ENCODE data around the gene SORCS2.

The SORCS2 gene

DNA sequence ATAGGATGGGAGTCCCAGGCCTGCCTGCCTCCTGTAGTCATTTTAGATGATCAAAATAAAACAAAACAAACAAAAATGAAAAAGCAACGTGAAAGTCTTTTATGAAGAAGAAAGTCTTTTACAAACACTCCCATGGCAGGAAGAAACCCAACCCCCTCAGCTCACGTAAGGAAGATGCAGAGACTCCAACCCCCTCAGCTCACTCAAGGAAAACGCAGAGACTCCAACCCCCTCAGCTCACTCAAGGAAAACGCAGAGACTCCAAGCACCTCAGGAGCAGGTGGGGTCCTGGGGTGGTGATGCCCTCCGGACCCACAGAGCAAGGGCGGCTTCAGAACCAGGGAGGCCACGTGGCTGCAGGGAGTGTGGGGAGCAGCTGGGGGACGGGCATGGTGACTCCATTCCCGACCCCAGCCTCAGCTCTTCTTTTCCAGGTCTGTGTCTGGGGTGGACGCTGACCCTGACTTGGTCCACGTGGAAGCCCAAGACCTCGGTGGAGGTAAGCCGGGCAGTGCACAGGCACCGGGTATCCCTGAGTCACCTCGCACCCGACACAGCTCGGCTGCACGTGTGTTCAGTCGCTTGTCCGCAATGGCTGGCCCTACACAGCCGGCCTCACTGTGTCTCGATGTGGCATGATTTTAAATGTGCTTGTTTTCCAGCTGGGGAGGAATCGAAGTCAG is 468.9 kb downstream of the SORCS2 start:
- DNase-seq, result no peak

DNA sequence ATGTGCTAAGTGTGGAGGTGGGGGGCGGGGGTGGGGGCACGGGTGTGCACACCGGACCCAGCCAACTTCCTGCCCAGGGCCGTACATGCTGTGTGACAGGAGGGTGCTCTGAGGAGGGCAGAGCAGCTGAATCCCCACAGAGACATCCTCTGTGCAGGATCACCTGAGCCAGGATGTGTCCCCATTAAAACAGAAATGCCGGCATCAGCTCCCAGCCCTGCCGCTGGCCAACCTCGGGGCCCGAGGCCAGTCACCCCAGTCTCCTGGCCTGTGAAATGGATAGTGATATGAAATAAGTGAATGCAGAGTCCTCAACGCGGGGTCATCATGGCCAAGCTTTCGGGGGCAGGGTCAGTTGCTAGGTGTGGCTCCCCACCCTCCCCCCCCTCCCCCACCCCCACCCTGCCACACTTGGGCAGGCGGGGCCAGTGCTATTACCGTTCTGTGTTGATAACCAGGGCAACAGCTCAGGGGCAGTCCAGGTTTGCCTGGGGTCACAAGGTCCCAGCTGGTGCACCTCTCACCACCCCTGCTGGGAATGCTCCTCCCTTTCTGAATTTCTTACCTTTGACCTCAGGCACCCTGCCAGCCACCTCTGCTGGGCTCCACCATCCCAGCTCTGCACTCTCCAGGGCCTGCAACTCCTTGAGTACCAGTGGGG is 469.6 kb downstream of the SORCS2 start:
- no peak for DNase-seq

DNA sequence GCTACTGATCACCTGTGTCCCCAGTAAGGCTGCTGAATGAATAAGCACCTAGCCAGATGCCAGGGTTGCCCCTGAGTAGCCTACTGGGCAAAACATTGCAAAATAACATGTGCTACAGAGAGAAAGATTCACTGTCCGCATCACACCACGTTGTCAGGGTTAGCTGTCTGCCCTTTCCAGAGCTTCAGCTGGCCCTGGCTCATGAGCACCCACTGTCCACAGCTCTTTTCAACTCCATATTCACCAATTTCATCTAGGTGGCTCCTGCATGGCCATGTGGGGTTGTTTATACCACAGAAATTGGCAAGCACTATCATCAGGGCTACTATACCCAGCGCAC is 470.1 kb downstream of the SORCS2 start:
- no peak for DNase-seq

DNA sequence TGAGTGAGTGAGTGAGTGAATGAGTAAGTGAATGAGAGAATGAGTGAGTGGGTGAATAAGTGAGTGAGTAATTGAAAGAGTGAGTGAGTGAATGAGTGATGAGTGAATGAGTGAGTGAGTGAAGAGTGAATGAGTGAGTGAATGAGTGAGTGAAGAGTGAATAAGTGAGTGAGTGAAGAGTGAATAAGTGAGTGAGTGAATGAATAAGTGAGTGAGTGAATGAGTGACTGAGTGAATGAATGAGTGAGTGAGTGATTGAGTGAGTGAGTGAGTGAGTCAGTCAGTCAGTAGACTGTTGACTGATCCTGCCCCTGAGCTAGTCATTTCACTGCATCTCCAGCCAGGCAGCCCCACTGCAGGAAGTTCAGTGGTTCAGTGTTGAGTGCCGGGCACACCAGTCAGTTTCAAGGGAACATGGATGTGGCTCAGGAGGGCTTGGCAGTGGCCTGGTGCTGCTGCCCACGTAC is 470.8 kb downstream of the SORCS2 start:
- DNase-seq, result no peak

DNA sequence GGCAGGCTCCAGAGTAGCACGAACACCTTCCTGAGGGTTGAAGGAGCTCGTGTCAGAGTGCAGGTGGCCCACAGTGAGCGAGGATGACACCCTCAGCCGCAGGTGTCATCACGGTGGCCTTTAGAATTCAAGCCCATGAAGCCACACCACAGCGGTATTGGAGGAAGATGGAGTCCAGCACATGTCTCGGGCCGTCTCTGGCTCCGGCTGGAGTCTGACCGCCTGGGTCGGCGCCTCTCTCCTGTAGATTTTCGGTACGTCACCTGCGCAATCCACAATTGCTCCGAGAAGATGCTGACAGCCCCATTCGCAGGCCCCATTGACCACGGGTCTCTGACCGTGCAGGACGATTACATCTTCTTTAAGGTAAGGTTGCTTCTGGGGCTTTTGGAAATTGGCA is 471.8 kb downstream of the SORCS2 start:
- no peak for DNase-seq

DNA sequence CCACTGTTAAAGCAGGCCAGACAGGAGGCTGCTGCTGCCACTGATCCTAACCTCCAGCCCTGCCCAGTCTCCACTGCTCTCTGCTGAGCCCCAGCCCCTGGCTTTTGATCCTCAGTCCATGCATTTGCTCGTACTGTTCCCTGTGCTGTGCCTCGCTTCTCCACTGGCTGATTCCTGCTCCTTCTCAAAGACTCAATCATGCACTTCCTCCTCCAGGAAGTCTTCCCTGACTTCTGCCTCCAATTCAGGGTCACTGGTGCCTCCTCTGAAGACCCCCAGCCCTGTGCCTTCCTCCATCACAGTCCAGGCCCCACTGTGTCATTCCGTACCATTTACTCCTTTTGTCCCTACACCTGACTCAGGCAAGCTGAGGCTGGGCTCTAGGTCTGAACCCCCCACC is 473.0 kb downstream of the SORCS2 start:
- no peak for DNase-seq

DNA sequence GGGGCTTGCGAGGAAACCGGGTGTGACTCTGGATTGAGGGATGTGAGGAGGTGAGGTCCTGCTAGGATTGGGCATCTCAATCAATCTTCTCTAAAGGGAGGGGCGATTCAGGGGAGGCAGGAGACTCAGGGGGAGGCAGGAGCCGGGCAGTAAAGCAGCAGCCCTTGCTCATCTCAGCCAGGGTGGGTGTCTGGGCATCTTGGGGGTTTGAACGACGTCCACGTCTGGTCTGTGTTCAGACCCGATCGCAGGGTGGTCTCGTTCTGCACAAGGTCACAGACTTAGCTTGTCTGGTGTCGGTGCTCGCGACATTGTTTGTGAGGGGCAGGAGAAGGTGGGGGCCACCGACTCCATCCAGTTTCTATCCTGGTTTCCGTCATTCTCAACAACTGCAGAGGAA is 473.7 kb downstream of the SORCS2 start:
- DNase-seq, result no peak

DNA sequence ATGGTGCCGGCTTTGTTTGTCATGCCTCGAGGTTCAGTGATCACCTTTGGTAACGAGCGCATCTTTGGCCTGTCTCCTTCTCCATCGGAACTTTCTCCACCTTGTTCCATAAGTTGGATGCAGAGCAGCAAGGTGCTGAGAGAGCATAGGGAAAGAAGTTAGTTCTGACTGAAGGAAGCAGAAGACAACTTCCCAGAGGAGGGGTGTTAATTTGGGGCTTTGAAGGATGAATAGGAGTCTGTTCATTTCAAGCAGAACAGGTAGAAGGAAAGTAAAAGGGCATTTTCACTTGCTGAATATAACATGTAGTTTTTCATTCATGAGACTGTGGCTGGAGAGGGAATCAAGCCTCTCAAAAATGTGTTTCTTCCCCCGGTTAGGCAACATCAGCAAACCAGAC is 474.4 kb downstream of the SORCS2 start:
- DNase-seq, result no peak

DNA sequence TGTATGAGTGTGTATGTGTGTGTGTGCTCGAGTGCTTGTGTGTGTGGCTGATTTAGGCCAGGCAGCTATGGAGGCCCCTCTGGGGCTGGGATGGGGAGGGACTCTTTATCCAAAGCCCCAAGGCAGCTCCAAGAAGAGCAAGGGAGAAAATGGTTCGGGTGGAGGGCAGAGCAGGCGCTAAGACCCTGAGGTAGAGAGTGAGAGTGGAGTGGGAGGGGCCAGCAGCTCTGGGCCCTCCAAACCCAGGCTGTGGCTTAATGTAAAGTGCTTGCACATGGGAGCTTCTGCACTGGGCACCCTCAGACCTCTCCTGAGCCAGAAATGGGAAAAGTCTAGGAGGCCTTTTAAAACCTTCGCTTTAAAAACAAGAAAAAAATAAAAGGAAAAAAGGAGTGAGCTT is 475.9 kb downstream of the SORCS2 start:
- DNase-seq, result no peak

DNA sequence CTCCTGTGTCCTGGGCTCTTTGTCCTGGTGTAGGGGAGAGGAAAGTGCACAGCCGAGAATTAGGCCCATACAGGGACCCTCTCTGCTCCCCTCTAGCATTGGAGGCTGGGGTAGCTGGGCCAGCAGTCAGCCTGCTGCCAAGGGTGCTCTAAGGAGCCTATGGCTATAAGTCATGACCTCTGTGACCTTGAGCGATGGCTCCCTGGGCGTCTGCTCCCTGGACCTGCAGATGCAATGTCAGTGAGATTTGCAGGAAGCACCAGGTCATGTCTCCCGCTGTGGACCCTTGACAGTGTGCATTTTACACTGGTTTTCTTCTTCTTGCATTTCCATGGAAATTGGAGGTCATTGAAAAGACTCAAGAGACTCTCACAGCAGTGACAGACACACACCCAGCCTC is 476.5 kb downstream of the SORCS2 start:
- no peak for DNase-seq

DNA sequence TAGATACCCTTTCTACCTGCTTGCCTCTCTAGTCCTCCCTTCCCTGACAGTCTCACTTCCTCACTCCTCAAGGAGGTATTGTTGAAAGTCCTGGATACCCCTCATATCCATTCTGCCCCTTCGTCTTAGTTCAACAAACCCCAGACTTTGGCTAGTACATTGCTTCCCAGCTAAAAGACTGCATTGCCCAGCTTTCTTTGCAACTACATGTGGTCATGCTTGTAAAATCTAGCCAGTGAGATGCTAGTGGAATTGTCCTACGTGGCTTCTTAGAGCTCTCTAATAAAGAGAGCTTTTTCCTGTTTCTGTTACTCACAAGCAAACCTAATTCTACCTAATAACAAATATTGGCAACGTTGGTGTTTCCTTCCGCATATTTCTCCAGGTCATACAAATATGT is 480.3 kb downstream of the SORCS2 start:
- no peak for DNase-seq

DNA sequence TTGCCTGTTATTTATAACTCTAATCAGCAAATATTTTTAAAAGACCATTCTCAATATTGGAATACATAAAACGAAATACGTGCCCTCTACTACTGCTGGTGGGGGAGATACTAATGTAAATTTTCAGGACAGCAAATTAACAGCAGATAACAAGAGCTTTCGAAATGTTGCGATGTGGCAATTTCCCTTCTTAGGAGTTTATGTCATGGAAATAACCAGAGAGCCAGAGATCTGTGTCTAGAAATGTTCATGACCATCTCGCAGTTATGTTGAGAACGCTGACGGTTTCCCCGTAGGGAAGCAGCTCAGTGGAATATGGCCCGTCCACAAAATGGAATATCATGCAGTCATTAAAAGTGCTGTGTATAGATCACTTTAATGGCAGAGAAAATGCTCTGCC is 480.8 kb downstream of the SORCS2 start:
- no peak for DNase-seq

DNA sequence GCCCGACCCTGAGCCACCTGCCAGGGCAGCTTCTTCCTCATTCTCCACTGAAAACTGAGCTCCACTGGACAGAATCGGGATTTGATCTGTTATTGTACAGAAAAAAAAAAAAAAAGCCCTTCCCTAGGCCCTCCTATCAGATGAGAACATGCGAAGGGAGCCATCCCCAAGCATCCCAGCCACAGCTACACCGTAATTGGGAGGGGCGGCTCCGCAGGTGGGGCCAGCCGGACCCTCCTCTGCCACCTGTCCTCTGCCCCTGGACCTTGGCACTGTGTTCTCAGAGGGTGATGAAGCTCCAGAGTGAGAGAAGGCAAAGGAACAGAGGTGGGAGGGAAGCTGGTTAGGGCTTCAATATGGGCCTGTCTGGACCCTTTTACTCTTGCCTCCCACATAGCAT is 482.4 kb downstream of the SORCS2 start:
- no peak for DNase-seq

DNA sequence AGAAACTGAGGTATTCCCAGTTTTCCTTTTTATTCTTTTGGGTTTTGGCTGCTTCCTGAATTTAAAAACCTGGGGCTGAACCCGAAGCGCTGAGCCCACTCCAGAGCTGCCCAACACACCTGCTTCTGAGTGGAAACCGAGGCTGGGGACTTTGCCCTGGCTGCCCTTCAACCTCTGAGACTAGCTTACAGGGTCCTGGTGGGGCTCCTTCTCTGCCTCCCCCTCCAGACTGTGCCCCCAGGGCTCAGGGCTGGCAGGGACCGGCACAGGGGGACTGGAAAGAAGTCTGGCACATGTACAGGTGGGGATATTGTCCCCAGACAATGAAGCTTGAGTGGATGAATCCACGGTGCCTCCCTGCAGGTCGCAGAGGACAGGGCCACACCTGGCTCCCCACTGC is 482.8 kb downstream of the SORCS2 start:
- DNase-seq, result no peak

DNA sequence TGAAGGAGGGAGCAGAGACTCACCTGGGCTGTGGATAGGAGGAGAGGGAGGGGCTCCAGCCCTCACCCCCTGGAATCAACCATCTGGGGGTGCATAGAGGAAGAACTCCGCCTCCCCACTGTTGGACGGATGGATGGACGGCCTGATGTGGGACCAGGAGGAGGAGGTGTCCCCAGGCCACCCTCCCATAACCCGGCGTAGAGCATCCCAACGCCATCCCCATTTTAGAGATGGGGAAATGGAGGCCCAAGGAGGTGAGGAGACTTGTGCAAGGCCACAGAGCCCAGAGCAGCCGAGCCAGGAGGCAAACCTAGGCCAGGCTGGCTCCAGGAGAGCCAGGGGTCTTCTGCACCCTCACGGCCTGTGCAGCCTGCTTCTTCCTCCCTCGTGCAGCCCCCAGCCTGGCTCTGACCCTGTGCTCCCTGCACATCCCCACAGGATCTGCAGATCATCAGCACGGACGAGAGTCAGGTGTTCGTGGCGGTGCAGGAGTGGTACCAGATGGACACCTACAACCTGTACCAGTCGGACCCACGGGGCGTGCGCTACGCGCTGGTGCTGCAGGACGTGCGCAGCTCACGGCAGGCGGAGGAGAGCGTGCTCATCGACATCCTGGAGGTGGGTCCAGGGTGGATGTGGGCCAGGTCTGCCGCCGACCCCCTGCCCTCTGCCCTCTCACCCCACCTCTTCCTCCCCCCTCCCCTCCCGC is 483.4 kb downstream of the SORCS2 start:
- DNase-seq, result no peak

DNA sequence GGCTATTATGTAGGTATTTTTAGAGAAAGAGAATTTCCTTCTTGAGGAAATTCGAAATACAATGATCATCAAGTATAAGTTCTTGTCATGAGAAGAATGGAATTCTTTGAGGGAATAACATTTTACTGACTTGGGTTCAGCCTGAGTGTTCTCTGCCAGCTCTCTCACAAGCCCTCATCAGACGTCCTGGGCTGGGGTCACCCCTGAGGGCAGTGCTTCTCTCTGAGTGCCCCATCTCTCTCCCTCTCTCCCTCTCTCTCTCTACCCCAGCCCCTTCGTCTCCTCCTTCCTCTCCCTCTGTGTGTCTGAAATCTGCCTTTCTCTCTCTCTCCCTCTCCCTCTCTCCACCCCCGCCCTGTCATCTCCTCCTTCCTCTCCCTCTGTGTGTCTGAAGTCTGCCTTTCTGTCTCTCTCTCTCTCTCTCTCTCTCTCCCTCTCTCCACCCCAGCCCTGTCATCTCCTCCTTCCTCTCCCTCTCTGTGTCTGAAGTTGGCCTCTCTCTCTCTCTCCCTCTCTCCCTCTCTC is 484.1 kb downstream of the SORCS2 start:
- no peak for DNase-seq

DNA sequence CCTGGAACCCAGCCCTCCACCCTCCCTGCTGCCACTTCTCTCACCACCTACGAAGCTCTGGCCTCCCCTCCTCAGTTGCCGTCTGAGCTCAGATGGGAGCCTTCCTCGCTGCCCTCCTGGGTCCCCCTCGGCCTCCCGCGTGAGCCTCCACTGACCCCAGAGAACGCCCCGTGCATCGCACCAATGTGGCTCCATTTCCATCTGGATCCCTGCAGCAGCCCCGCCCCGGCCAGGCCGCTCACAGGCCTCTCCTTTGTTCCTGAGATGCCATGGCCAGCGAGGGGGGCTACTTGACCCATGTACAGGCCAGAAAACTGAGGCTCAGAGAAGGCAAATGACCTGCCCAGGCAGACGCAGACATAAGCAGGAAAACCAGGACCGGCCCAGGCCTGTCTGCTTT is 484.7 kb downstream of the SORCS2 start:
- DNase-seq, result no peak

DNA sequence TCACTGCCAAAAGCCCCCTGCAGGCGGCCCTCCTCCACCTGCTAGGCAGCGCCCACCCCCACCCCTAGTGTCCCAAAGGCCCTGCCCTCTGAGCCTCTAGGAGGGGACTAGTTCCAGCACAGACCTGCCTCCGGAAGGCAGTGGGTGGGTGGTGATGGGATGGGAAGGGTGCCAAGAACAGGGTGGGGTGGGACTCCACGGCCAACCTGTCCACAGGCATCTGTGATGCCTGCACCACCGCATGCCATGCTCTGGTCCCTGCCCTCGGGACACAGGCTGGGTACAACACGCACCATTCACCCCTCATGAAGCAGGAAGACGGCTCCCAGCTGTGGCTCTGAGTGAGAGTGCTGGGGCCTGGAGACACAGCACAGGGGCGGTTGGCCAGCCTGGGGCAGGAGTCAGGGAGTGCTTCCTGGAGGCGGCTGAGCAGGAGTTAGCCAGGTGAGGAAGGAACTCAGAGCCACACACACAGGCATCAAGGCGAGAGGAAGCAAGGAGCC is 485.5 kb downstream of the SORCS2 start:
- DNase-seq, result no peak

DNA sequence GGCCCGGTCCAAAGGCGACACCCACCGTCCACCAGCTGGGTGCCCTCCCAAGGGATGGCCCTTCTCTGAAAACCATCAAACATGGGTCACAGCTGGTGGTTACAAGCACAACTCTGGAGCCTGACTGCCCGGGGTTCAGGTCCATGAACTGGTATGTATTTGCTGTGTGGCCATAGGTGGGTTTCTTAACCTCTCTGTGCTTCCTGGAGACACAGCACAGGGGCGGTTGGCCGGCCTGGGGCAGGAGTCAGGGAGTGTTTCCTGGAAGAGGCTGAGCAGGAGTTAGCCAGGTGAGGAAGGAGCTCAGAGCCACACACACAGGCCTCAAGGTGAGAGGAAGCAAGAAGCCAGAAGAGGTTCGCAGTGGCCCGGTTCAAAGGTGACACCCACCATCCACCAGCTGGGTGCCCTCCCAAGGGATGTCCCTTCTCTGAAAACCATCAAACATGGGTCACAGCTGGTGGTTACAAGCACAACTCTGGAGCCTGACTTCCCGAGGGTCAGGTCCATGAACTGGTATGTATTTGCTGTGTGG is 486.0 kb downstream of the SORCS2 start:
- no peak for DNase-seq

DNA sequence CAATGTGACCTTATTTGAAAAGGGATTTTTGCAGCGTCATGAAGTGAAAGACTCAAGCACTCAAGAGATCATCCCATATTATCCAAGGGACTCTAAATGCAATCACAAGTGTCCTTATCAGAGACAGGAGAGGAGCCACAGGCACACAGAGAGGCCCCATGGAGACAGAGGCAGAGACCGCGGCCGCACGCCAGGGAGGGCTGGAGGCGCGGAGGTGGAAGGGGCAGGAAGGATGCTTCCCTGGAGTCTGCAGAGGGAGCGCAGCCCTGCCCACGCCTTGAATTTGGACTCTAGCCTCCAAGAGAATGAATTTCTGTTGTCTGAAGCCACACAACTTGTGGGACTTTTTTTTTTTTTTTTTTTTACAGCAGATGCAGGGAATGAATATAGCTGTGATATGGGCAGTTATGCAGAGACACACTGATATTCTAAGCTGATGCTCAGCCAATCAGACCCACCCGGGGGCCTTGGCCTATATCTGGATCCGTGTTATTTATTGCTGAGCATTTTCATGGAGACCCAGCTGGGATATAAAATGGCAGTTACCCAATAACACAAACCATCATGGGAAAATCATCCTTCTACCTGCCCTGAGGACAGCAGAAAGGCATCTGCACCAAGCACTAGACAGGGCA is 487.2 kb downstream of the SORCS2 start:
- no peak for DNase-seq

DNA sequence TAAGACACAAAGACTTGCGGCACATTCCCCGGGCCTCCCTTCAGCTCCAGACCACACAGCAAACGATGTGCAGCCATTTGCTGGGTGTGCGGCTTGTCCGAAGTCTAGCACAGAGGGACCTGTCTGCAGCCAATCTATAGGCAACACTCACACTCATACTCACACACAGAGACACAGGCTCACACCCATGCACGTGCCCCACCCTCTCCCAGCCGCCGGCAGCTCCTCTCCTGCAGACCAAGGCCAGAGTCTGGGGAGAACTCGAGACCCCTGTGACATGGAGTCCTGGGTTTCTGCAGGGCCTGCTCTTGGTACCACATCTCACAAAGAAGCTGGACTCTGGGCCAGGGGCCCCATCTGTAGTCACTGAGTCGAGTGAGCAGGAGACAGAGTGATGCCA is 487.8 kb downstream of the SORCS2 start:
- no peak for DNase-seq

DNA sequence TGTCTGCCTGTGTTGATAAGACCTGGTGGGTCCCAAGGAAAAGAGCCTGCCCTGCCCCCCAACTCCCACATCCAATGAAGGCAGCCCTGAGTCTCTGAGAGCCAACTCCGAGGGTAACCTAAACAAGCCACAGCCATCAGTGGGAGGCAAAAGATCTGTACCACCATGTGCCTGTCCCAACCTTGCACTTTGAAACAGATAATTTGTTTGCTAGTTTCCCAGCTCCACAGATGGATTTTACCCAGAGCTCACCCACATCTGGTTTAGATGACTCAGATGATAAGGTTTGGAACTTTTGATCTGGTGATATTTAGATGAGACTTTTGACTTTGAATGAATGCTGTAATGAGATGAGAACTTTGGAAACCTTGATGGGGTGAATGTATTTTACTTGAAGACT is 488.4 kb downstream of the SORCS2 start:
- no peak for DNase-seq

DNA sequence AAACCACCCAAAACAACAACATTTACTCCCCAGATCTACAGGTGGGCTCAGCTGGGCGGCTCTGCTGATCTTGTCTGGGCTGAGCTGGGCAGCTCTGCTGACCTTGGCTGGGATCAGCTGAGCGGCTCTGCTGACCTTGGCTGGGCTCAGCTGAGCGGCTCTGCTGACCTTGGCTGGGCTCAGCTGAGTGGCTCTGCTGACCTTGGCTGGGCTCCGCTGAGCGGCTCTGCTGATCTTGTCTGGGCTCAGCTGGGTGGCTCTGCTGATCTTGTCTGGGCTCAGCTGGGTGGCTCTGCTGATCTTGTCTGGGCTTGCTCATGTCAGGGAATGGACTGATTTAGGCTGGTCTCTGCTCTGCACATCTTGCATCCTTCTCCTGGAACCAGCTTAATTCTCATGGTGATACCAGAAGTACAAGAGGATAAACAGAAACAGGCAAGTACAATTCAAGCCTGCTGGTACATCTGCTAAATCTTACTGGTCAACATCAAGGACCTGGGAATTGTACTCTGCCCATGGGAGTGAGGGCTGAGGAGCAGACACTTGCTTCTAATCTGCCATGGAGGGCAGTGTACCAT is 490.9 kb downstream of the SORCS2 start:
- no peak for DNase-seq

Data from activated gamma-delta T cell treated with Interleukin-2 at 50 U/mL for 16 hours (primary cell).